HCT116 (cell line): ENCODE results near the gene GPS1. TPM values are rescaled to one million over a fixed set of nuclear protein-coding genes. Genes with fewer than 3 reads are reported as not detected.

Source experiments
- EZH2phosphoT487 ChIP-seq: fragments of 200-600 bp; IDR thresholded peaks from 2 replicates; pipeline ENCODE4 v1.6.1; 2018; ENCODE audit warnings: antibody characterized with exemption, borderline replicate concordance
- YY1 ChIP-seq: IDR thresholded peaks from 2 replicates; pipeline ENCODE4 v1.6.1; 2011; ENCODE audit warnings: low read length, low read depth, moderate library complexity, mild to moderate bottlenecking; ENCODE audit not compliant: insufficient replicate concordance; ENCODE audit errors: extremely low read depth
- total RNA-seq: library from RNA; stranded (reverse); gene quantifications from one replicate; pipeline ENCODE4 v1.2.1, GENCODE V29; 2021; ENCODE audit not compliant: unreplicated experiment
- TF ChIP-seq, protein P1 (sequence below): IDR thresholded peaks from 2 replicates; pipeline ENCODE4 v1.6.1; 2011; ENCODE audit warnings: mild to moderate bottlenecking, low read length, moderate library complexity; ENCODE audit not compliant: insufficient replicate concordance; ENCODE audit errors: extremely low read depth

GPS1 gene
- total RNA-seq, 1 experiment from 2014 or later, result 205 TPM

- TF ChIP-seq, protein P1, sequence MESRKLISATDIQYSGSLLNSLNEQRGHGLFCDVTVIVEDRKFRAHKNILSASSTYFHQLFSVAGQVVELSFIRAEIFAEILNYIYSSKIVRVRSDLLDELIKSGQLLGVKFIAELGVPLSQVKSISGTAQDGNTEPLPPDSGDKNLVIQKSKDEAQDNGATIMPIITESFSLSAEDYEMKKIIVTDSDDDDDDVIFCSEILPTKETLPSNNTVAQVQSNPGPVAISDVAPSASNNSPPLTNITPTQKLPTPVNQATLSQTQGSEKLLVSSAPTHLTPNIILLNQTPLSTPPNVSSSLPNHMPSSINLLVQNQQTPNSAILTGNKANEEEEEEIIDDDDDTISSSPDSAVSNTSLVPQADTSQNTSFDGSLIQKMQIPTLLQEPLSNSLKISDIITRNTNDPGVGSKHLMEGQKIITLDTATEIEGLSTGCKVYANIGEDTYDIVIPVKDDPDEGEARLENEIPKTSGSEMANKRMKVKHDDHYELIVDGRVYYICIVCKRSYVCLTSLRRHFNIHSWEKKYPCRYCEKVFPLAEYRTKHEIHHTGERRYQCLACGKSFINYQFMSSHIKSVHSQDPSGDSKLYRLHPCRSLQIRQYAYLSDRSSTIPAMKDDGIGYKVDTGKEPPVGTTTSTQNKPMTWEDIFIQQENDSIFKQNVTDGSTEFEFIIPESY, result no peak
- TF ChIP-seq YY1 (no peak), EZH2phosphoT487 (no peak)
Measured at GRCh38 chr17:82106688-82107305, 55.1 kb downstream of the GPS1 start (continued).

Other genes with a start within 250 kb of the GPS1 start
- gene GCGR, start 247.7 kb upstream of the GPS1 start, total RNA-seq, result not detected
- 59.2 TPM for gene MCRIP1, start 218.6 kb upstream of the GPS1 start, total RNA-seq
- not detected for gene PPP1R27, start 216.8 kb upstream of the GPS1 start, total RNA-seq
- 1,043 TPM for gene P4HB, start 191.4 kb upstream of the GPS1 start, total RNA-seq
- 554 TPM for gene ARHGDIA, start 180.6 kb upstream of the GPS1 start, total RNA-seq
- gene ALYREF, start 160.3 kb upstream of the GPS1 start, total RNA-seq, result 280 TPM
- 208 TPM for gene ANAPC11, start 160.2 kb upstream of the GPS1 start, total RNA-seq
- 1.2 TPM for gene NPB, start 149.7 kb upstream of the GPS1 start, total RNA-seq
- gene PCYT2, start 140.5 kb upstream of the GPS1 start, total RNA-seq, result 51.5 TPM
- gene SIRT7, start 133.7 kb upstream of the GPS1 start, total RNA-seq, result 62.6 TPM
- gene MAFG, start 124.2 kb upstream of the GPS1 start, total RNA-seq, result 46.8 TPM
- gene PYCR1, start 114.6 kb upstream of the GPS1 start, total RNA-seq, result 396 TPM
- gene MYADML2, start 104.7 kb upstream of the GPS1 start, total RNA-seq, result not detected
- 12.5 TPM for gene NOTUM, start 90.7 kb upstream of the GPS1 start, total RNA-seq
- 51.0 TPM for gene ASPSCR1, start 74.3 kb upstream of the GPS1 start, total RNA-seq
- 184 TPM for gene CENPX, start 29.0 kb upstream of the GPS1 start, total RNA-seq
- gene LRRC45, start 28.6 kb upstream of the GPS1 start, total RNA-seq, result 40.1 TPM
- 120 TPM for gene RAC3, start 20.2 kb upstream of the GPS1 start, total RNA-seq
- 306 TPM for gene DCXR, start 14.2 kb upstream of the GPS1 start, total RNA-seq
- gene RFNG, start 87 bp upstream of the GPS1 start, total RNA-seq, result 52.0 TPM
- 176 TPM for gene DUS1L, start 13.9 kb downstream of the GPS1 start, total RNA-seq
- gene FASN, start 46.3 kb downstream of the GPS1 start, total RNA-seq, result 754 TPM
- gene CCDC57, start 160.9 kb downstream of the GPS1 start, total RNA-seq, result 143 TPM
- 445 TPM for gene SLC16A3, start 177.1 kb downstream of the GPS1 start, total RNA-seq
- gene CSNK1D, start 221.8 kb downstream of the GPS1 start, total RNA-seq, result 176 TPM